Smooth muscle cell of the brain vasculature (primary cell): ENCODE measurements around the gene OVOL3.
"Not testable (repeated sequence)": the region's sequence is repeated elsewhere in the genome, so short reads cannot be mapped to it uniquely, and the experiment has no call there.

Source experiments
- DNase-seq: peaks from one replicate; pipeline ENCODE4 v3.0.0-alpha.2; 2012; ENCODE audit warnings: low read depth, low spot score

Gene OVOL3

DNA sequence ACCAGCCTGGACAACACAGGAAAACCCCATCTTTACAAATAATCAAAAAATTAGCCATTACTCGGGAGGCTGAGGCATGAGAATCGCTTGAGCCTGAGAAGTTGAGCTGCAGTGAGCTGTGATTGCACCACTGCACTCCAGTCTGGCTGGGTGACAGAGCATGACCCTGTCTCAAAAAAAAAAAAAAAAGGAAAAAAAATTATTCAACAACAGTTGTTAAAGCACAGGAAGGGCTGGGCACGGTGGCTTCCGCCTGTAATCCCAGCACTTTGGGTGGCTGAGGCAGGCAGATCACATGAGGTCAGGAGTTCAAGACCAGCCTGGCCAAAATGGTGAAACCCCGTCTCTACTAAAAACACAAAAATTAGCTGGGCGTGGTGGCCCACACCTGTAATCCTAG is 20.3 kb downstream of the OVOL3 start:
- not testable (repeated sequence) for DNase-seq

- not testable (repeated sequence) for DNase-seq
These were observed 23.9 kb downstream of the OVOL3 start for GRCh38 chr19:36134867-36135266.

DNA sequence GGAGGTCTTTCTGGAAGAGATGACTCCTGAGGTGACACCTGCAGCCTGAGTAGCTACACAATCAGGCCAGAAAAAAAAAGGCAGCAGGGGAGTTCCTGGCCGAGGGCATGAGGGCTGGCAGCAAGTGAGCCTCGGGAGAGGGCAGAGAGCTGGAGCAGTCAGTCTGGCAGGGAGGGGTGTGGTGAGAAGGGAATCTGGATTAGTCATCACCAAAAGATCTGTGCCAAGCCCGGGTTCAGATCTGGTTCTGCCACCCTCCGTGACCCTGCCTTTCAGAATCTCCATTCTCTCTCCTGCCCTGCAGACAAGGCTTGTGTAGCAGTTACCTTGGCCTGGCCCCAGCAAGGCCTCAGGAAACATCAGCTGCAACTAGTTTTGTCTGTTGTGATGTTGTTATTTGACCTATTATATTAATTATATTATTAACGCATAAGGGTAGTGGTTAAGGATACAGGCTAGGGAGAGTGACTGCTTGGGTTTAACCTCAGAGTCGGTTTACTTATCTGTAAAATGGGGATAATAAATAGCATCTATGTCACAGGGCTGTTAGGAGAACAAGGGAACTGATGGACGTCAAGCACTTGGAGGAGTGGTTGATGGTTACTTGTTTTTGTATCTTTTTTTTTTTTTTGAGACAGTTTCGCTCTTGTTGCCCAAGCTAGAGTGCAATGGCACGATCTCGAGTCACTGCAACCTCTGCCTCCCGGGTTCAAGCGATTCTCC is 26.2 kb downstream of the OVOL3 start:
- no peak for DNase-seq

GRCh38 chr19:36139120-36139472 is 28.2 kb downstream of the OVOL3 start:
- DNase-seq, result no peak

- peak; percentile 90 for DNase-seq
These were observed 28.7 kb downstream of the OVOL3 start, which contains the start of gene CAPNS1 for GRCh38 chr19:36139473-36140303. Gene CAPNS1 (plus strand): TSS chr19:36140066. CDS start chr19:36141012, 946 bp downstream.

- DNase-seq, result no peak
These were observed 29.5 kb downstream of the OVOL3 start for GRCh38 chr19:36140304-36141038.

DNA sequence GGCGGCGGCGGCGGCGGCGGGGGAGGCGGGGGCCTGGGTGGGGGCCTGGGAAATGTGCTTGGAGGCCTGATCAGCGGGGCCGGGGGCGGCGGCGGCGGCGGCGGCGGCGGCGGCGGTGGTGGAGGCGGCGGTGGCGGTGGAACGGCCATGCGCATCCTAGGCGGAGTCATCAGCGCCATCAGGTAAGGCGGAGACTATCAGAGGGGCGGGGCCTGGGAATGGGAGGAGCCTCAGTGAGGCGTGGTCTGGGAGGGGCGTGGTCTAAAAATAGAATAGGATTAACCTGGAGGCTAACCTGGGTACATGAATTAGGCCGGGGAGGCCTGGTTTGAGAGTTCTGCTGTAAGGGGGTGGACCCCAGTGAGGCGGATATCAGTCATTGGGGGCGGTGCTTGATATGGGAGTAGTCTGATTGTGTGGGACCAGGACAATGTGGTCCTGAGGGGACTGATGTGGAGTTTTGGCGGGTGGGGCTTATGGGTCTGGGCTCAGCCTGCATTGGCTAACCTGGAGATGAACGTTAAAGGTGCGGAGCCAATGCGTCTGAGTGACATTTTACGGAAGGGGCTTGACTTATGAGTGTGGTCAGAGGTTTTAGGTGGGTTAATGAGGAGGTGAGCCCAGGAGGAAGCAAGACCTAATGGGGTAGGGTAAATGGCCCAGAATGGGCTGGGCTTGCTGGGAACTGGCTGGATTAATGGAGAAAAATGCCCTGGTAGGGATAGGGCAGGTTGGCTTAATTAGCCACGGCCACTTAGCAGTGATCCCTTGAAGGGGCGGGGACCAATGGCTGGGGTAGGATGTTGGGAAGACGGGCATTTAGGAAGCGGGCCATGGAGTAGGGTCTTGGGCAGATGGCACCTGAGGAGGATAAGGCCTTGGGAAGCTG is 30.3 kb downstream of the OVOL3 start:
- peak; percentile 47 for DNase-seq

DNA sequence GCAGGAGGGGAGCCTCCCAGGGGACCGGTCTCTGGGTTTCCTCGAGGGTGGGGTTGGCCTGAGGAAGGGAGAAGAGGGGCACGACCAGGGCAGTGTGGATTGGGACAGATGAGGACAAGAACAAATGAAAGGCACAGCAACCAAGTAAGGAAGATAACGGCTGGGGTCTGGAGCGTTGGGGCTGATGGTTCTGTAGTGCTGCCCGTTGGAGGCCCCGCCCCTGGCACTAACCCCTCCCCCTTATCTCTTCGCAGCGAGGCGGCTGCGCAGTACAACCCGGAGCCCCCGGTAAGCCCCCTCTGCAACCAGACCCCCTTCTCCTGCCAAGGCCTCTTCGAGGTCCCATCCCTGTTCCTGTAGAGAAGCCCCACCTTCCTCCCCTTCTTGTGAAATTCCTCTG is 31.1 kb downstream of the OVOL3 start:
- no peak for DNase-seq

DNA sequence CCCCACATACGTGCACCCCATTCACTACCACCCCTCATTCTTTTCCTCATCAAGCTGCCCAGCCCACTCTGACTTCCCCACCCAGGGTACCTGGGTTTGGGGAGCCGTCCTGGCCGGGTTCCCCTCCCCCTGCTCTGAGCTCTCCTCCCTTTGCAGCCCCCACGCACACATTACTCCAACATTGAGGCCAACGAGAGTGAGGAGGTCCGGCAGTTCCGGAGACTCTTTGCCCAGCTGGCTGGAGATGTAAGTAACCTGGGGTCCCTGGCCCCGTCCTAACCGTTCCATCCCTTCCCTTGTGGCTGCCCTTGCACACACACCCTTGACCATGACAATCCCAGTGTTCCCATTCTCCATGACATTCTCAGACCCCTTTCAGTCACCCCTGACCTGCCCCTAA is 31.6 kb downstream of the OVOL3 start:
- DNase-seq, result no peak

GRCh38 chr19:36144624-36145023 is 33.7 kb downstream of the OVOL3 start:
- DNase-seq, result no peak

GRCh38 chr19:36149673-36150406 is 38.9 kb downstream of the OVOL3 start:
- no peak for DNase-seq

DNA sequence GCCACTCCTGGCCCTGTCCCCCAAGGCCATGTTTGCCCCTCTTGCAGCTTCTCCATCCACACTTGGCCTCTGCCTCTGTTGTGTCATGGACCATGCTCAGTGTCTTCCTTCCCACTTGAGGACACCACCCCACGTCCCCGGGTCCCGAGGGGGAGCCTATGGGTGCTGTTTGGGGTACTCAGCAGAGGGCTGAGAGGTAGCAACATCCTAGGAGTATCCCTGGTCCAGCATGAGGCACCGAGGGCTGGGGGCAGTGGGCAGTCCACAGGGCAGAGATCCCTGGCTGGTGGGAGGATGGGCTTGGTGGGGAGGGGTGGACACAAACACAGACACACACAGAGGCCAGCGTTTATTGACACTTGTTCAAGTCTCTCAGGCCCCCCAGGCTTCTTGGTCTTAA is 39.6 kb downstream of the OVOL3 start:
- DNase-seq, result no peak

GRCh38 chr19:36151144-36152018 is 40.4 kb downstream of the OVOL3 start:
- DNase-seq, result no peak

GRCh38 chr19:36152019-36152351 is 41.0 kb downstream of the OVOL3 start:
- no peak for DNase-seq

- DNase-seq, result no peak
These were observed 41.6 kb downstream of the OVOL3 start, which contains the start of gene COX7A1 for GRCh38 chr19:36152352-36153091. Gene COX7A1 (minus strand): TSS chr19:36152447. CDS start chr19:36152407, 40 bp downstream.

GRCh38 chr19:36153126-36153525 is 42.2 kb downstream of the OVOL3 start:
- no peak for DNase-seq

DNA sequence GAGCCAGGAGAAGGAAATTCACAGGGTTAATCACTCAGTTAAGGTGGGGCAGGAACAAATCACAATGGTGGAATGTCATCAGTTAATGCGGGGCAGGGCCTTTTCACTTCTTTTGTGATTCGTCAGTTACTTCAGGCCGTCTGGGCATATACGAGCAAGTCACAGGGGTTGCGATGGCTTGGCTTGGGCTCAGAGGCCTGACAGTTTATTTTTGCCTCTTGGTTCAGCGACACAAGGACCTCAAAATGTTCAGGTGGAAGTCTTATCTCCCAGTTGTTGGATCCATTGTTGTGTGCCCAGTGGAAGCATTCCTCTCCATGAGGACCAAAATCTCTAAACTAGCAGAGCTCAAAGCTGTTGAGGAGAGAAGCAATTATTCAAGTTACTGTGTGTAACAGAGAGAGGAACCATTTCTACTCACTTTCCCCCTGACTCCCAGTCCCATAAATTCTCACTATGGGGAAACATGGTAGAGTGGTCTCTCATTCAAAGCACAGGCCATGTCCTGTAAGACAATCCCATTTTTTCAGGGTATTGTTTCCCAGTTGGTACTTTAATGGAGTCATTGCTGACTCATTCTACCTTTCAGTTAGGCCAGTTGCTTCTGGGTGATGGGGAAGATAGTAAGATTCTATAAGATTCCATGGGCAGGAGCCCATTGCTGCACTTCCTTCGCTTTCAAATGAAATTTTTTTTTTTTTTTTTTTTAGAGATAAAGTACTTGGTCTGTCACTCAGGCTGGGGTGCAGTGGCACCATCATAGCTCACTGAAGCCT is 50.1 kb downstream of the OVOL3 start:
- no peak for DNase-seq
